GM19397 (cell line): Measurements from ENCODE around the gene HTRA1.

Source experiments
- ATAC-seq: cut with Tn5 transposase; IDR thresholded peaks from one replicate; pipeline ENCODE4 v1.9.1; 2021; ENCODE audit warnings: mild to moderate bottlenecking, moderate library complexity; ENCODE audit not compliant: unreplicated experiment

The HTRA1 gene

GRCh38 chr10:122454603-122455080, 6.7 kb upstream of the HTRA1 start, which contains the start of gene ARMS2:
ARMS2 (plus strand) TSS chr10:122454653; CDS start chr10:122454728, 75 bp downstream.
- ATAC-seq = no peak

GRCh38 chr10:122455376-122456079, 5.8 kb upstream of the HTRA1 start:
- ATAC-seq = no peak

- no peak for ATAC-seq
These were observed 3.4 kb upstream of the HTRA1 start for GRCh38 chr10:122457934-122458333.

GRCh38 chr10:122458693-122459092, 2.7 kb upstream of the HTRA1 start:
- no peak for ATAC-seq

GRCh38 chr10:122459561-122460273, 1.6 kb upstream of the HTRA1 start:
- ATAC-seq = no peak

GRCh38 chr10:122460891-122461293, 461 bp upstream of the HTRA1 start:
- no peak for ATAC-seq

GRCh38 chr10:122461729-122462532, 578 bp downstream of the HTRA1 start:
- ATAC-seq = no peak

GRCh38 chr10:122462533-122463465, 1.4 kb downstream of the HTRA1 start:
- no peak for ATAC-seq

- ATAC-seq = no peak
These were observed 2.3 kb downstream of the HTRA1 start for GRCh38 chr10:122463466-122464249.

GRCh38 chr10:122464250-122464510, 2.8 kb downstream of the HTRA1 start:
- no peak for ATAC-seq

DNA sequence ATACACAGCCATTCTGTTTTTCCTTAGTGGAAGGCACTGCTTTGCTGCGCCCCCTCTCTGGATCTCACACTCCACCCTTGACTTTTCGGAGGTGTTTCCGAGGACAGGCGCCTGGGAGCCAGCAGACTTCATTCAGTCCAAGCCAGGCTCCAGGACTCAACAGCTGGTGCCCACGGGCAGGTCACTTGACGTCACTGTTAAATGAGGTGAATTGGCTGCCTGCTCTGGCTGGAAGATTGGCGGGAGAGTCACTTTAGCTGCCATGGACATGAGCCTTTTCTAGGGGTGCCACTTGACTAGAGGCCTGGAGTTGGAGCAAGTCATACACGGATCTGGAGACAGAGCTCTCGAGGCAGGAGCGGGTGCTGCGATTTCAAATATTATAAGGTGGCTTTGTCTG, 3.2 kb downstream of the HTRA1 start:
- ATAC-seq = no peak

DNA sequence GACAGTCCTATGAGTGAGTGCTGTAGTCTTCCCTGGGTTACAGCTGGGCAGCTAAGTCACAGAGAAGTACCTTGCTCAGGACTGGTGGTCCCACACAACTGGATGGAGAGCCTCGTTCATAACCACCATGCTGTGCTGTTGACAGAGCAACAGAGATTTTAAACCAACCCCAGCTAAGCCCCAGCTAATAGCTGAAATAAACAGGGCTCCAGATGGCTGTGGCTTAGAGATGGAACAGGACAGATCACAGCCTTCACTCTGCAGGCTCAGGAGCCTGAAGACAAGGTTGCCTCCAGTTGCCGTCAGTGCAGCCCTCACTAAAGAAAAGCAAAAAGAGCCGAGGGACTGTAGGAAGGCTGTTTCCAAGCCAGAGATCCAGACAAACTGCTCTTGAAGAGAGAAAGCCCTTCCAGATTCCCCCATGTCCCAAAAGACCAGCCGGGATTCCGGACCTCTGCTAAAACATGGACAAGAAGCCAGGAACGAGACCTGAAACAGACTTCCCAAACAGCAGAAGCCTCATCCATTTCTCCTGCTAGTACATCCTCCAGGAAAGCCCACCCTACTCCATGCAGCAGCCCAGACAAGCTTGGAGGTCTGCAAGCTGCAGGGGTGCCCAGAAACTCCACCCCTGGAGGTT, 4.2 kb downstream of the HTRA1 start:
- no peak for ATAC-seq

- ATAC-seq = no peak
These were observed 5.6 kb downstream of the HTRA1 start for GRCh38 chr10:122466951-122467381.

GRCh38 chr10:122467701-122468100, 6.3 kb downstream of the HTRA1 start:
- ATAC-seq = no peak

DNA sequence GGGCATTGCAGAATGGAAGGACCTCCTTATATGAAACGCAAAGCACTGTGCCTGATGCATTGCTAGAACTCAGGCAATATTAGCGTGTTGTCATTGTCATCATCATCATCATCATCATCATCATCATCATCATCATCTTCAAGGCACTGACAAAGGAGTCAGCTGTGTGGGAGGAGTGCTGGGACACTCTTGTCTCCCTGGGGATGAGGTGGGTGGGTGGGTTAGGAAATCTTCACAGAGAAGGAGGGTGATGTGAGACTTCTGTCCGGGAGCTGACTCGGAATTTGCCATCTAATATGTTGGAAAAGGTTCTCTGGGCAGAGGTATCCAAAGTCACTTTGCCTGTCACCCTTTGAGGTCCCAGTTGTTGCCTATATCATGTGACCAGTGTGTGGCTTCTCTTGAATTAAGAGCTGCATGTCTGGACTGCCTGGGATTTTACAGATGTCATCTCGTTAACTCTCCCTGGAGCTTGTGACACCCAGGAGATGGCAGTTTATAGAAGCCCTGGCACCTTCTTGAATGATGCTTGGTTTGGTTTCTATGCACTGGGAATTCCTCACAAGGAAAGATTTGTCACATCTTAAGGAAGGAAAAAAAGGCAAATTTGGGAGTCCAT, 7.1 kb downstream of the HTRA1 start:
- no peak for ATAC-seq

- ATAC-seq = no peak
These were observed 7.8 kb downstream of the HTRA1 start for GRCh38 chr10:122468926-122469781.

DNA sequence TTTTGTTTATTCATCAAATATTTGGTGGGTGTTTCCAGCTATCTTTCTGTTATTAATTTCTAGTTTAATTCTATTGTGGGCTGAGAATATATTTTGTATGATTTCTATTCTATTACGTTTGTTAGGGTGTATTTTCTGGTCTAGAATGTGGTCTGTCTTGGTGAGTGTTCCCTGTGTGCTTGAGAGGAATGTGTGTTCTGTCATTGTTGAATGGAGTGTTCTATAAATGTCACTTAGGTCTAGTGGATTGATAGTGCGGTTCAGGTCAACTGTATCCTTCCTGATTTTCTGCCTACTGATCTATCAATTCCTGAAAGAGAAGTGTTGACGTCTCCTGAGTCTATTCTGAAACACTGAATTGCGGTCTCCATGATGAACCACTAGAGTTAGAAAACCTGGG, 8.5 kb downstream of the HTRA1 start:
- ATAC-seq = no peak
